ENCODE data around the gene BPHL.
"Not testable (repeated sequence)": the region's sequence is repeated elsewhere in the genome, so short reads cannot be mapped to it uniquely, and the experiment has no call there.

Gene BPHL

DNA sequence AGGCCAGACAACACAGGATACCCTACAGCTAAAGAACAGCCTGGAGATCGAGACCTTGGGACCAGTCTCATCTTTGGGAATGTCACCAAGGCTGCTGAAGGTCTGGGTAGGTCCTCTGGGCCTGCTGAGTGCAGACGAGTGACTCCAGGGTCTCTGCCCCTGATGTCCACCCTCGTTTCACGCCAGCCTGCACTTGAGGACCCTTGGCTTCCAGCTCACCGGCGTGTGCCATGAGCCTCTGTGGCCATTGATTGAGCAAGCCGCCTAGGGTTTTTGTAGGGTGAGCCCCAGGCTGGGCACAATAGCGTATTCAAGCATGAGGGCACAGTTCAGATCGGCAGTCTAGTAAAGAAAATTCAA is 4.3 kb downstream of the BPHL start:
- DNase-seq (ENCODE audit: low read depth) = no peak

DNA sequence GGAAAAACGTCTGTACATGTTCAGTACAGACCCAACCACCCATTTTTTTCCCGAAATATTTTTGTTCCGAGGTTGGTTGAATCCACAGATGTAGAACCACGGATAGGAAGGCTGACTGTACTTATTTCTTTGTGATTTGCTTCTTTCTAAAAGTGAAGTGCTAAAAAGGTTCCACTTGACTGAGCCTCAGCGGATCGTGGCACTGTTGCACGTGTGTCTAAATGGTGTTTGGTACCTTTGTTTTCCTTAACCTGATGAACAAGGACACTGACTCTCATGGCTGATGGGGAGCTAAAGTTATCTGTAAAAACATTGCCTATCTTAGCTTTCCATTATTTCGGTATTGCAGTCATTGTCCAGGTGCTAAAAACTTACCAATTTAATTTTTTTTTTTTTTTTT is 6.2 kb downstream of the BPHL start:
- no peak for DNase-seq (ENCODE audit: low read depth)

- no peak for DNase-seq (ENCODE audit: low read depth)
Measured at GRCh38 chr6:3125815-3126214, 7.3 kb downstream of the BPHL start.

DNA sequence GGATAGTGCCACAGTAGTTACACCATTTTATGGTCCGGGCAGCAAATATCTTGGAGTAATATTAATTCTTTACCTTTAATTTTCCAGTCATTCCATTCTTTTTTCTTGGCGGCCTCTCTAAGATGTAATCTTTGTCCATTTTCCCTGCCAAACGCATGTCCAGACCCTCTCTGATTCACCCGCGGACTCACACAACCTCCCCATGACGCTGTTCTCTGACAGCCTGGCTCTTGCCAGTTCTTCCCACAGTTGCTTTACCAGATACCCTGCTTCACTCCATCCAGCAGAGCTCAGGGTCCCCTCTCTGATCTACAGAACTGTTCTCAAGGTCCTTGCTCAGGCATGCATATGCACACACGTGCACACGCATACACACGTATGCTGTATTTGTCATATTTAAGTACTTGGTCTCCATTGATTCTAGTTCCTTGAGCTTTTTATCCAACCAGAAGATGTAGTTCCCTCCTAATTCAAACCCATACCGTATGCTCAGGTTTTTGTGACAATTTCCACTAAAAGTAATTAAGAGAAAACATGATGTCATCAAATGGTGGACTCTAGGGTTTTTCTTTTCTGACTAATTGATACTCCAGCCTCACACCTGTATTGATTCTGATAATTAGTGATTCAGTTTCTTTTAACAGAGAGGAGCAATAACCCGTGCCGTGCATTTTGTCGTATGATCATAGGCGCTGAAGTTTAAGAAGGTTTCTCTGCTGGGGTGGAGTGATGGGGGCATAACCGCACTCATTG is 10.0 kb downstream of the BPHL start:
- no peak for DNase-seq (ENCODE audit: low read depth)

GRCh38 chr6:3131695-3132094 is 13.2 kb downstream of the BPHL start:
- no peak for DNase-seq (ENCODE audit: low read depth)

DNA sequence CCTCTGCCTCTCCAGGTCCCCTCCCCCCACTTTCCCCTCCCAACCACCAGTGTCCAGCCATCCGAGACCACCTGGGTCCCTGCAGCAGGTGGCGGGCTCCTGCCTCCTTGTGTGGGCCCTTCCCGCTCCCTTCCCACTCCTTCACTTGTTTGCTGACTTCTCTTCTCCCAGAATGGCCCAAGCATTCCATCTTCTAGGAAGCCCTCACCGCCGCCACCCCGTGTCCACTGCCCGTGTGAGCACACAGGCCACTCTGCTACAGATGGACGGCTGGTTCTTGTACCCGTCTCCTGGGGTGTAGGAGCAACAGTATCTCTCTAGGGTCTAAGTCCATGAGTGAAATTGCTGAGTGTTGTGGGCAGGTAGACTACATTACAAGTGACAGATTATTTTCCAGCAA is 15.0 kb downstream of the BPHL start:
- no peak for DNase-seq (ENCODE audit: low read depth)

GRCh38 chr6:3135668-3136291 is 17.3 kb downstream of the BPHL start:
- no peak for DNase-seq (ENCODE audit: low read depth)

DNA sequence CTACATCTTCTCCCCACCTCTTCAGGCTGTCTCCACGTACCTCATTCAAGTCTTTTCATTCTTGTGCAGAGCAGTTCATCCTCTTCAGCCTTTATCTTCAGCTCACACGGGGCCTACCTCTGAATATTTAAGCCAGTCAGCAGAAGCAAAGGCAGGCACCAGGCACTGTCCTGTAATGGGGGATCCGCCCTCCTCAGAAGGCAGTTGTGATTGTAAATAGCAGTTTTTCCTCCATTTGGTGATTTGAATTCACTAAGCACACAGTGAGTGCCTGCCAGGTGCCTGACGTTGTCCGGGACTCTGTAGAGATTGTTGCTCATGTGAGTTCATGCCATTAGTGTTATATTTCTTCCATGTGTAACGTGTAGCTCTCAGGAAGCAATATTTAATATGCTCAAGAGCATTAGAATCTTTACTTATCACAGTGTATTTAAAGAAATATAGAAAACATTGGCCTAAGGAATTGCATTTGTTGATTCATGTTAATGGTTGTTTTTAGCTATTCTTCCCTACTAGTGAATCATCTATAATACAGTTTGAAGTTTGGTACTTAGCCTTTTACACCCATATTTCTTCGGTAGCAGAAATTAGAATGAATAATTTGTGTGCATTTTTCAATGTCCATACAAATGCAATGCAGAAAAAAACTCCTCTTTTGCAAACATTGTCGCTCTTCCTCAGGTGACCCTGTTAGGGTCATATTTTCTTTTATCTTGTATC is 17.9 kb downstream of the BPHL start:
- DNase-seq (ENCODE audit: low read depth) = no peak

GRCh38 chr6:3137057-3137777 is 18.7 kb downstream of the BPHL start:
- no peak for DNase-seq (ENCODE audit: low read depth)

- not testable (repeated sequence) for DNase-seq (ENCODE audit: low read depth)
Measured at GRCh38 chr6:3137873-3138272, 19.4 kb downstream of the BPHL start.

DNA sequence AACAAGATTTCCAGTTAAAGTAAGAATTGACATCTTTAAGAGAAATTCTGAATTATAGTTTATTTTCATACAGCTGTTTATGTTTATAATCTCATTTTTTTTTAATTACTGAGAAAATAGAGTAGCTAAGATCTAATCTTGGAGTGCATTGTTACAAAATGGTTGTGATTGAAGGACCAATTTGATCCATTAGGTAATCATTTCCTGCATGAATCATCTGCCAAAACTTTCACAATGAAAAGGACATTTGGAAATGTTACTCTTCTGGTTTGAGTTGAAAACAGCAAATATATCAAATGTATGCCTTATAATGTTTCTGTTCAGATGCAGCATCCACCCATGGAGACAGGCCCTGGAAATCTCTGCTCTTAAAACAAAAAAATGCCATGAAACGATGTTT is 19.8 kb downstream of the BPHL start:
- no peak for DNase-seq (ENCODE audit: low read depth)

DNA sequence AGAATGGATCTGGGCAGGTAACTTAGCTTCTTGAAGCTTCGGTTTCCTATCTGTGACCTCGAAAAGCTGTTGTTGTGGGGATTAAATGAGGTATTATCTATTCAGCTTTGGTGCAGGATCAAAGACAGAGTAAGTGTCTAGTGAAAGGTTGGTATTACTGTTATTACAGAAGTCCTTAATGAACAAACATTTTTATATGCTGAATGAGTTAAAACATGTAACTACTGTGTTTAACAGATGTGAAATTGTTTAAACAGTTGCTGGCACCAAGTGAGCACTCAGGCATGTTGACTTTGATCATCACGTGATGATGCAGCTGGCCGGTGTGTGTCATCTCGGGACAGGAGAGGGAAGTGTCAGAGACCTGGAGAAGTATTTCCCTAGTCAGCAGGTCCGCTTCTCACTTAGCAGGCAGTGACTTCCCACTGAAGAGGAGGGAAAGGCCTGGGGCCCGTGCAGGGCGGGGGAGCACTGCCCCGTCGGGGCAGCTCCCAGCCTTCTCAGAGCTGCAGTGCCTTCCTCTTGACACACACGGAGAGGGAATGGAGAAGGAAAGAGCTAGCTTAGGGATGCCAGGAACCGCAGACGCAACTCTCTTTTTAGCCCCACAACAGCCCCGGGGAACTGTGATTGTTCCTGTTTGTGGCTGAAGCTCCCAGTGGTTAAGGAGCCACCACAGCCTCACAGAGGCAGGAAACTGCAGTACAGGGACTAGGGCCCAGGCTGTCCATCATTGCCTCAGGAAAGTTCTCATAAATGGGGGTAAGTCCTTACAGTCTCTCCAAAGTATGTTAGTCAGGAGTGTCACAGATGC is 20.8 kb downstream of the BPHL start:
- DNase-seq (ENCODE audit: low read depth) = no peak

DNA sequence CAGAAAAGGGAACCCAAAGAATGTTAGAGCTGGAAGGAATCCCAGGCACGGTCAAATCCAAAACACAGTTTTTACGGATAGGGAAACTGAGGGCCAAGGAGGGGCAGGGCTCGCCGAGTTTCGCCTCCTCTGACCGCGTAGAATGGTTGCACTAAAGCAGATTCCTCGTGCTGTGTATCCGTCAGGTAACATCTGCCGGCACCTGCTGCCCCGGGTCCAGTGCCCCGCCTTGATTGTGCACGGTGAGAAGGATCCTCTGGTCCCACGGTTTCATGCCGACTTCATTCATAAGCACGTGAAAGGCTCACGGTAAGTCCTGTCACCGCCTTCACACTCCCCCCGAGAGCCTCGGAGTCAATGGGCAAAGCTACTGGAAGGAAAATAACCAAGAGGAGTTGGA is 21.7 kb downstream of the BPHL start:
- no peak for DNase-seq (ENCODE audit: low read depth)

- DNase-seq (ENCODE audit: low read depth) = no peak
Measured at GRCh38 chr6:3142536-3142935, 24.0 kb downstream of the BPHL start.

- no peak for DNase-seq (ENCODE audit: low read depth)
Measured at GRCh38 chr6:3143158-3143557, 24.6 kb downstream of the BPHL start.

DNA sequence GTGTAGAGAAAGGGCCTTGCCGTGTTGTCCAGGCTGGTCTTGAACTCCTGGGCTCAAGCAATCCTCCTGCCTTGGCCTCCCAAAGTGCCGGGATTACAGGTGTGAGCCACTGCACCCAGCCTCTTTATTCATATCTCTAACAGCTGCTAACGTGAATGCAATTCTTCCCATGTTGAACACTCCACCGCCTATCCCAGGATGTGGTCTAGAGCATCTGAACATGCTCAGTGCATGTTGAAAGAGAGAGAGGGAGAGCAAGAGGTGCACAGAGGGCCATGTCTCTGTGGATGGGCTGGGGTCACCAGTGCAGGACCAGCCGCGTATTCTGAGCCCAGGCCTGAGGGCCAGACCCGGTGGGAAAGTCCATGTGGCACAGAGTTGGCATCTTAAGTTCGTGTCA is 26.1 kb downstream of the BPHL start:
- no peak for DNase-seq (ENCODE audit: low read depth)

GRCh38 chr6:3147914-3148757 is 29.6 kb downstream of the BPHL start:
- DNase-seq (ENCODE audit: low read depth) = no peak

DNA sequence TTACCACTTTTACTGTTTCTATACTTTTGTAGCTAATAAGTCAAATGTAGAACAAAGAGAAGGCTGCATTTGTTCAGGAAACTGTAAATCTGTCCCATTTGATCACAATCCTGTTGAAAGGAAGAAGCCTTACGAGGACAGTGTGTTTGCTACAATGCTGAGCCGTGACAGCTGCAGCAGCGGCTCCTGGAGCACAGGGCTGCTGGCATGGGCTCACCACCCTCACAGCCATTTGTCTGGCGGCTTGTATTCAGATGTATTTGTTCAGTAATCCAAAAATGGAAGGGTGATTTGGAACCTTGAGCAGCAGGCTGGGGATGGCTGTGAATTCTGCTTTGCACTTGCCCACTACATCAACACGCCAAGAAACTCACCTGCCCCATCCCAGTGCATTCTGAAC is 33.2 kb downstream of the BPHL start:
- DNase-seq (ENCODE audit: low read depth) = no peak

DNA sequence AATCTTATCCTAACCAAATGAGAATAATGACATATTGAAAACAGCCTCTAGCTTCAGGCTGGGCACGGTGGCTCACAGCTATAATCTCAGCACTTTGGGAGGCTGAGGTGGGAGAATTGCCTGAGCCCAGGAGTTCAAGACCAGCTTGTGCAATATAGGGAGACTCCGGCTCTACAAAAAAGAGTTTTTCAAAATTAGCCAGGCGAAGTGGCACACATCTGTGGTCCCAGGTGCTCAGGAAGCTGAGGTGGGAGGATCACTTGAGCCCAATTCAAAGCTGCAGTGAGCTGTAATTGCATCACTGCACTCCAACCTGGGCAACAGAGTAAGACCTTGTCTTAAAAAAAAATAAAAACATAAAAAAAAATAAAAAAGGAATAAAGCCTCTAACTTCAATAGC is 34.2 kb downstream of the BPHL start:
- DNase-seq (ENCODE audit: low read depth) = no peak

DNA sequence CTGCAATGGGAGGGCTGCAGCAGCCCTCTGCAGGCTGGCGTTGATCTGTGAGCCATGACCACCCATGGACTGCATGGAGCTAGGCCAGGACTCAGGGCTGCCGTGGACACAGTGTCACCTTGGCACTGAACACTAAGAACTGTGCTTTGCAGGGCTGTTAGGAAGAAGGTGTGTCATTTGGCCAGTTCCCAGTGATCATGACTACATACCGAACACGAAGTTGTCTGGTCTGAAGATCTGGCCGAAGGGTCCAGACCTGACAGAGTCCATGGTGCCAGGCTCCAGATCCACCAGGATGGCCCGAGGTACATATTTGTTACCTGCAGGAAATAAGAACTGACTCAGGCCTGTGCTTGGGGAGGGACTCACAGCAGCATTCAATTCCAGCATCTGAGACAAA is 36.9 kb downstream of the BPHL start:
- not testable (repeated sequence) for DNase-seq (ENCODE audit: low read depth)
